Measurements from ENCODE around the gene SCAF11. TPM values are rescaled to one million over a fixed set of nuclear protein-coding genes. Genes with fewer than 3 reads are reported as not detected.

SCAF11 gene
- total and polyA plus RNA-seq, 2 experiments from 2014 or later, result 77.0 to 84.8 TPM

DNA sequence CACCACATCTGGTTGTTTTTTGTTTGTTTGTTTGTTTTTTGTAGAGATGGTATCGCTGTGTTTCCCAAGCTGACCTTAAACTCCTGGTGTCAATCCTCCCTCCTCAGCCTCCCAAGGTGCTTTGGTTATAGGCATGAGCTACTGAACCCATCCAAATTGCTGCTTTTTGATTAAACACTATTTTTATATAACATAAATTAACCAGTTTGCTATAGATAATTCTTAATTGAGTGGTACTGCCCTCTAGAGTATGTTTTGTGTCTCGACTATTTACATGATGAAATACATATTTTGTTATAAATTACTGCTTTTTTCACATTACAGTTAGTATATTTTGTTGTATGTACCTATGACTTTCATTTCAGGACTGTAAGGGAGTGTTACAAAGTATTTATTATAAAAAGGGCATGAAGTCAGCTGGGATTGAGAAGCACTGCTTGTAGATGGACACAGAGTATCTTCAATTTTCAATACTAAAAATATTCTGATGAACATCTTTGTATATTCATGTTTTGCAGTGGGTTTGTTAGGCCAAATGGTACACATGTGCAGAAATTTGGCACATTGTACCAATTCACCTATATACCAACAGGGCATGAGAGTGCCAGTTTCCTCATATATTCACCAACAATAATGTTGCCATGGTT, 14.9 kb upstream of the SCAF11 start:
- DNase-seq (ENCODE audit: low spot score) (no peak), ATAC-seq (no peak)
- no peaks in the 10 kb centered on the region for H4K20me1 ChIP-seq (replicated peaks; ENCODE audit: insufficient read depth)
- no peaks in the 10 kb centered on the region for H3F3A ChIP-seq (replicated peaks; ENCODE audit: low read depth)
- H3K79me2 ChIP-seq (replicated peaks; ENCODE audit: insufficient read depth), result no peaks in the 10 kb centered on the region
- TF ChIP-seq, protein P1, sequence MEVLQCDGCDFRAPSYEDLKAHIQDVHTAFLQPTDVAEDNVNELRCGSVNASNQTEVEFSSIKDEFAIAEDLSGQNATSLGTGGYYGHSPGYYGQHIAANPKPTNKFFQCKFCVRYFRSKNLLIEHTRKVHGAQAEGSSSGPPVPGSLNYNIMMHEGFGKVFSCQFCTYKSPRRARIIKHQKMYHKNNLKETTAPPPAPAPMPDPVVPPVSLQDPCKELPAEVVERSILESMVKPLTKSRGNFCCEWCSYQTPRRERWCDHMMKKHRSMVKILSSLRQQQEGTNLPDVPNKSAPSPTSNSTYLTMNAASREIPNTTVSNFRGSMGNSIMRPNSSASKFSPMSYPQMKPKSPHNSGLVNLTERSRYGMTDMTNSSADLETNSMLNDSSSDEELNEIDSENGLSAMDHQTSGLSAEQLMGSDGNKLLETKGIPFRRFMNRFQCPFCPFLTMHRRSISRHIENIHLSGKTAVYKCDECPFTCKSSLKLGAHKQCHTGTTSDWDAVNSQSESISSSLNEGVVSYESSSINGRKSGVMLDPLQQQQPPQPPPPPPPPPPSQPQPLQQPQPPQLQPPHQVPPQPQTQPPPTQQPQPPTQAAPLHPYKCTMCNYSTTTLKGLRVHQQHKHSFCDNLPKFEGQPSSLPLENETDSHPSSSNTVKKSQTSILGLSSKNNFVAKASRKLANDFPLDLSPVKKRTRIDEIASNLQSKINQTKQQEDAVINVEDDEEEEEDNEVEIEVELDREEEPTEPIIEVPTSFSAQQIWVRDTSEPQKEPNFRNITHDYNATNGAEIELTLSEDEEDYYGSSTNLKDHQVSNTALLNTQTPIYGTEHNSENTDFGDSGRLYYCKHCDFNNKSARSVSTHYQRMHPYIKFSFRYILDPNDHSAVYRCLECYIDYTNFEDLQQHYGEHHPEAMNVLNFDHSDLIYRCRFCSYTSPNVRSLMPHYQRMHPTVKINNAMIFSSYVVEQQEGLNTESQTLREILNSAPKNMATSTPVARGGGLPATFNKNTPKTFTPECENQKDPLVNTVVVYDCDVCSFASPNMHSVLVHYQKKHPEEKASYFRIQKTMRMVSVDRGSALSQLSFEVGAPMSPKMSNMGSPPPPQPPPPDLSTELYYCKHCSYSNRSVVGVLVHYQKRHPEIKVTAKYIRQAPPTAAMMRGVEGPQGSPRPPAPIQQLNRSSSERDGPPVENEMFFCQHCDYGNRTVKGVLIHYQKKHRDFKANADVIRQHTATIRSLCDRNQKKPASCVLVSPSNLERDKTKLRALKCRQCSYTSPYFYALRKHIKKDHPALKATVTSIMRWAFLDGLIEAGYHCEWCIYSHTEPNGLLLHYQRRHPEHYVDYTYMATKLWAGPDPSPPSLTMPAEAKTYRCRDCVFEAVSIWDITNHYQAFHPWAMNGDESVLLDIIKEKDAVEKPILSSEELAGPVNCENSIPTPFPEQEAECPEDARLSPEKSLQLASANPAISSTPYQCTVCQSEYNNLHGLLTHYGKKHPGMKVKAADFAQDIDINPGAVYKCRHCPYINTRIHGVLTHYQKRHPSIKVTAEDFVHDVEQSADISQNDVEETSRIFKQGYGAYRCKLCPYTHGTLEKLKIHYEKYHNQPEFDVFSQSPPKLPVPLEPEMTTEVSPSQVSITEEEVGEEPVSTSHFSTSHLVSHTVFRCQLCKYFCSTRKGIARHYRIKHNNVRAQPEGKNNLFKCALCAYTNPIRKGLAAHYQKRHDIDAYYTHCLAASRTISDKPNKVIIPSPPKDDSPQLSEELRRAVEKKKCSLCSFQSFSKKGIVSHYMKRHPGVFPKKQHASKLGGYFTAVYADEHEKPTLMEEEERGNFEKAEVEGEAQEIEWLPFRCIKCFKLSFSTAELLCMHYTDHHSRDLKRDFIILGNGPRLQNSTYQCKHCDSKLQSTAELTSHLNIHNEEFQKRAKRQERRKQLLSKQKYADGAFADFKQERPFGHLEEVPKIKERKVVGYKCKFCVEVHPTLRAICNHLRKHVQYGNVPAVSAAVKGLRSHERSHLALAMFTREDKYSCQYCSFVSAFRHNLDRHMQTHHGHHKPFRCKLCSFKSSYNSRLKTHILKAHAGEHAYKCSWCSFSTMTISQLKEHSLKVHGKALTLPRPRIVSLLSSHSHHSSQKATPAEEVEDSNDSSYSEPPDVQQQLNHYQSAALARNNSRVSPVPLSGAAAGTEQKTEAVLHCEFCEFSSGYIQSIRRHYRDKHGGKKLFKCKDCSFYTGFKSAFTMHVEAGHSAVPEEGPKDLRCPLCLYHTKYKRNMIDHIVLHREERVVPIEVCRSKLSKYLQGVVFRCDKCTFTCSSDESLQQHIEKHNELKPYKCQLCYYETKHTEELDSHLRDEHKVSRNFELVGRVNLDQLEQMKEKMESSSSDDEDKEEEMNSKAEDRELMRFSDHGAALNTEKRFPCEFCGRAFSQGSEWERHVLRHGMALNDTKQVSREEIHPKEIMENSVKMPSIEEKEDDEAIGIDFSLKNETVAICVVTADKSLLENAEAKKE (CRISPR knock-in tag; IDR thresholded peaks at IDR 0.05), result no peak
- TF ChIP-seq, protein P2, sequence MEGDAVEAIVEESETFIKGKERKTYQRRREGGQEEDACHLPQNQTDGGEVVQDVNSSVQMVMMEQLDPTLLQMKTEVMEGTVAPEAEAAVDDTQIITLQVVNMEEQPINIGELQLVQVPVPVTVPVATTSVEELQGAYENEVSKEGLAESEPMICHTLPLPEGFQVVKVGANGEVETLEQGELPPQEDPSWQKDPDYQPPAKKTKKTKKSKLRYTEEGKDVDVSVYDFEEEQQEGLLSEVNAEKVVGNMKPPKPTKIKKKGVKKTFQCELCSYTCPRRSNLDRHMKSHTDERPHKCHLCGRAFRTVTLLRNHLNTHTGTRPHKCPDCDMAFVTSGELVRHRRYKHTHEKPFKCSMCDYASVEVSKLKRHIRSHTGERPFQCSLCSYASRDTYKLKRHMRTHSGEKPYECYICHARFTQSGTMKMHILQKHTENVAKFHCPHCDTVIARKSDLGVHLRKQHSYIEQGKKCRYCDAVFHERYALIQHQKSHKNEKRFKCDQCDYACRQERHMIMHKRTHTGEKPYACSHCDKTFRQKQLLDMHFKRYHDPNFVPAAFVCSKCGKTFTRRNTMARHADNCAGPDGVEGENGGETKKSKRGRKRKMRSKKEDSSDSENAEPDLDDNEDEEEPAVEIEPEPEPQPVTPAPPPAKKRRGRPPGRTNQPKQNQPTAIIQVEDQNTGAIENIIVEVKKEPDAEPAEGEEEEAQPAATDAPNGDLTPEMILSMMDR (conservative IDR thresholded peaks at IDR 0.05; ENCODE audit: low read depth in 2 of 2), result peak in 1 of 2 experiments; percentile 64; a peak in 3 of 4 replicates
- H3K27ac ChIP-seq (ENCODE audit: low read depth), result no peak overlapping the region
- H3K9me3 Mint-ChIP-seq, result peaks cover 20% of the 10 kb centered on the region
- no peak overlapping the region for H3K27ac Mint-ChIP-seq
- H3K36me3 Mint-ChIP-seq (ENCODE audit: low read depth), result peaks cover 24% of the 10 kb centered on the region
- H3K4me3 Mint-ChIP-seq, result no peak overlapping the region
- peak overlapping the region; percentile 67 for H3K4me2 ChIP-seq
- peaks cover 17% of the 10 kb centered on the region for H3K4me1 ChIP-seq (ENCODE audit: insufficient read depth)
- peak overlapping the region; percentile 11; the same call in 1 of the 2 replicates for H3K4me3 ChIP-seq
- no peaks in the 10 kb centered on the region for H3K36me3 ChIP-seq (ENCODE audit: insufficient read depth)
- no peaks in the 10 kb centered on the region for H3K27me3 ChIP-seq (ENCODE audit: insufficient read depth)
- peaks cover 4% of the 10 kb centered on the region for H3K27me3 Mint-ChIP-seq (ENCODE audit: insufficient read depth, low read depth, poor library complexity)
- H3K9me2 ChIP-seq (ENCODE audit: insufficient read depth), result peaks cover 24% of the 10 kb centered on the region
- no peak overlapping the region for H2AFZ ChIP-seq
- H3K4me1 Mint-ChIP-seq, result peaks cover 17% of the 10 kb centered on the region

DNA sequence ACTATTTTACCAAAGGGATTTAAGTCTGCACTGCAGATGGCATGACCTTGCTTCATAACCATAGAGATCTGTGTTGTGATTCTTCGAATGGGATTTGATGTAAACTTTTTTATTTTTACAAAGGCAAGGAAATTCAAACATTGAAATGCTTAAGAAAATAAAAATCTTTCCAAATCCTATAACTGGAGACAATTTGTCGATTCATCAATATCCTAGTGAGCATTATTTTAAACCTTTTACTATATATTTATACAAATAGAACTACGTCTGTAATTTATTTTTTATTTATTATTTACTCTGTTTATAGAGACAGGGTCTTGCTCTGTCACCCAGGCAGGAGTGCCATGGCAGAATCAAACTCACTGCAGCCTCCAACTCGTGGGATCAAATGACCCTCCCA, 14.3 kb upstream of the SCAF11 start:
- H3K4me3 ChIP-seq, result no peak overlapping the region
- no peak overlapping the region for H3K4me3 Mint-ChIP-seq
- H3F3A ChIP-seq (replicated peaks; ENCODE audit: low read depth), result no peaks in the 10 kb centered on the region
- no peak overlapping the region for H3K4me2 ChIP-seq
- H3K27ac ChIP-seq (ENCODE audit: low read depth), result no peak overlapping the region
- H3K9me3 Mint-ChIP-seq, result peaks cover 24% of the 10 kb centered on the region
- no peaks in the 10 kb centered on the region for H3K79me2 ChIP-seq (replicated peaks; ENCODE audit: insufficient read depth)
- peaks cover 17% of the 10 kb centered on the region for H3K4me1 ChIP-seq (ENCODE audit: insufficient read depth)
- no peak overlapping the region for H3K27ac Mint-ChIP-seq
- H3K36me3 Mint-ChIP-seq (ENCODE audit: low read depth), result peaks cover 26% of the 10 kb centered on the region
- H2AFZ ChIP-seq, result no peak overlapping the region
- no peaks in the 10 kb centered on the region for H3K27me3 ChIP-seq (ENCODE audit: insufficient read depth)
- DNase-seq (ENCODE audit: low spot score) (no peak), ATAC-seq (no peak)
- peaks cover 17% of the 10 kb centered on the region for H3K4me1 Mint-ChIP-seq
- no peaks in the 10 kb centered on the region for H4K20me1 ChIP-seq (replicated peaks; ENCODE audit: insufficient read depth)
- no peaks in the 10 kb centered on the region for H3K36me3 ChIP-seq (ENCODE audit: insufficient read depth)
- H3K9me2 ChIP-seq (ENCODE audit: insufficient read depth), result peaks cover 24% of the 10 kb centered on the region
- peaks cover 6% of the 10 kb centered on the region for H3K27me3 Mint-ChIP-seq (ENCODE audit: insufficient read depth, low read depth, poor library complexity)
- TF ChIP-seq, protein P3, sequence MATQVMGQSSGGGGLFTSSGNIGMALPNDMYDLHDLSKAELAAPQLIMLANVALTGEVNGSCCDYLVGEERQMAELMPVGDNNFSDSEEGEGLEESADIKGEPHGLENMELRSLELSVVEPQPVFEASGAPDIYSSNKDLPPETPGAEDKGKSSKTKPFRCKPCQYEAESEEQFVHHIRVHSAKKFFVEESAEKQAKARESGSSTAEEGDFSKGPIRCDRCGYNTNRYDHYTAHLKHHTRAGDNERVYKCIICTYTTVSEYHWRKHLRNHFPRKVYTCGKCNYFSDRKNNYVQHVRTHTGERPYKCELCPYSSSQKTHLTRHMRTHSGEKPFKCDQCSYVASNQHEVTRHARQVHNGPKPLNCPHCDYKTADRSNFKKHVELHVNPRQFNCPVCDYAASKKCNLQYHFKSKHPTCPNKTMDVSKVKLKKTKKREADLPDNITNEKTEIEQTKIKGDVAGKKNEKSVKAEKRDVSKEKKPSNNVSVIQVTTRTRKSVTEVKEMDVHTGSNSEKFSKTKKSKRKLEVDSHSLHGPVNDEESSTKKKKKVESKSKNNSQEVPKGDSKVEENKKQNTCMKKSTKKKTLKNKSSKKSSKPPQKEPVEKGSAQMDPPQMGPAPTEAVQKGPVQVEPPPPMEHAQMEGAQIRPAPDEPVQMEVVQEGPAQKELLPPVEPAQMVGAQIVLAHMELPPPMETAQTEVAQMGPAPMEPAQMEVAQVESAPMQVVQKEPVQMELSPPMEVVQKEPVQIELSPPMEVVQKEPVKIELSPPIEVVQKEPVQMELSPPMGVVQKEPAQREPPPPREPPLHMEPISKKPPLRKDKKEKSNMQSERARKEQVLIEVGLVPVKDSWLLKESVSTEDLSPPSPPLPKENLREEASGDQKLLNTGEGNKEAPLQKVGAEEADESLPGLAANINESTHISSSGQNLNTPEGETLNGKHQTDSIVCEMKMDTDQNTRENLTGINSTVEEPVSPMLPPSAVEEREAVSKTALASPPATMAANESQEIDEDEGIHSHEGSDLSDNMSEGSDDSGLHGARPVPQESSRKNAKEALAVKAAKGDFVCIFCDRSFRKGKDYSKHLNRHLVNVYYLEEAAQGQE (IDR thresholded peaks at IDR 0.05; ENCODE audit: unreplicated experiment), result no peak
- TF ChIP-seq ZNF114 (CRISPR knock-in tag; IDR thresholded peaks at IDR 0.05), result no peak
- TF ChIP-seq POLR2AphosphoS5 (IDR thresholded peaks at IDR 0.05; ENCODE audit: low read depth), result no peak
- no peak for TF ChIP-seq CREB1 (CRISPR knock-in tag; IDR thresholded peaks at IDR 0.05; ENCODE audit: low read depth)
- TF ChIP-seq NANOG (IDR thresholded peaks at IDR 0.05; ENCODE audit: borderline replicate concordance), result no peak
- TF ChIP-seq EZH2 (IDR thresholded peaks at IDR 0.05; ENCODE audit: low read depth, unreplicated experiment), result no peak
- TF ChIP-seq EZH2phosphoT487 (IDR thresholded peaks at IDR 0.05; ENCODE audit: unreplicated experiment), result no peak
